HepG2 (cell line): ENCODE data around the gene ACE. TPM values are rescaled to one million over a fixed set of nuclear protein-coding genes. Genes with fewer than 3 reads are reported as not detected.

Experiments used
- AGO2 ChIP-seq: fragments of 200-400 bp; formaldehyde crosslinking; optimal IDR thresholded peaks from 2 replicates; pipeline ENCODE3; 2017; ENCODE audit warnings: mild to moderate bottlenecking, low read depth, low read length, moderate library complexity
- CTCF ChIP-seq: sonication (generic); formaldehyde crosslinking; IDR thresholded peaks from 2 replicates; pipeline ENCODE4 v1.5.0; 2020; ENCODE audit warnings: mild to moderate bottlenecking, missing genetic modification reagents, moderate library complexity
- E2F1 ChIP-seq: sonication (generic); formaldehyde crosslinking; IDR thresholded peaks from 2 replicates; pipeline ENCODE4 v1.5.0; 2020; ENCODE audit warnings: missing genetic modification reagents
- HBP1 ChIP-seq: IDR thresholded peaks from 2 replicates; pipeline ENCODE4 v1.6.1; 2016; ENCODE audit warnings: low read depth, control low read depth
- HNRNPL ChIP-seq: fragments of 200-400 bp; formaldehyde crosslinking; IDR thresholded peaks from 2 replicates; pipeline ENCODE4 v1.6.1; 2017; ENCODE audit warnings: mild to moderate bottlenecking, low read depth, low read length
- JDP2 ChIP-seq: sonication (generic); formaldehyde crosslinking; IDR thresholded peaks from 2 replicates; pipeline ENCODE4 v1.8.1; 2022; ENCODE audit warnings: missing genetic modification reagents, borderline replicate concordance
- KAT7 ChIP-seq: IDR thresholded peaks from 2 replicates; pipeline ENCODE4 v1.6.1; 2018; ENCODE audit warnings: borderline replicate concordance, missing compliant biosample characterization
- MIER3 ChIP-seq: IDR thresholded peaks from 2 replicates; pipeline ENCODE4 v1.6.1; 2016; ENCODE audit warnings: missing compliant biosample characterization, borderline replicate concordance
- NONO ChIP-seq, 2 experiments: fragments of 450-650 bp in 1 of 2; sonication (generic) in 1 of 2; formaldehyde crosslinking in 1 of 2; IDR thresholded peaks in 1 of 2; conservative IDR thresholded peaks in 1 of 2; 2 replicates each; pipeline versions ENCODE4 v1.6.1 to v1.8.0; 2017 to 2022; ENCODE audit warnings: mild to moderate bottlenecking in 1 of 2, missing genetic modification reagents in 1 of 2, moderate library complexity in 1 of 2
- RXRA ChIP-seq: sonication (generic); formaldehyde crosslinking; IDR thresholded peaks from 2 replicates; pipeline ENCODE4 v1.5.1; 2020; ENCODE audit warnings: missing genetic modification reagents
- SOX6 ChIP-seq, 2 experiments: fragments of 450-650 bp in 1 of 2; sonication (generic) in 1 of 2; formaldehyde crosslinking in 1 of 2; IDR thresholded peaks; 2 replicates each; pipeline versions ENCODE4 v1.4.0 to v1.6.1; 2017 to 2020; ENCODE audit warnings: antibody characterized with exemption in 1 of 2, mild to moderate bottlenecking in 1 of 2, missing genetic modification reagents in 1 of 2
- STAT5B ChIP-seq: sonication (generic); formaldehyde crosslinking; IDR thresholded peaks from 2 replicates; pipeline ENCODE4 v1.4.0; 2020; ENCODE audit warnings: missing genetic modification reagents
- TCF7L2 ChIP-seq: IDR thresholded peaks from 2 replicates; pipeline ENCODE4 v1.6.1; 2011; ENCODE audit warnings: mild to moderate bottlenecking, low read depth, low read length, moderate library complexity
- ZIK1 ChIP-seq: sonication (generic); formaldehyde crosslinking; IDR thresholded peaks from 2 replicates; pipeline ENCODE4 v1.5.0; 2020; ENCODE audit warnings: mild to moderate bottlenecking, low read depth, missing genetic modification reagents, borderline replicate concordance
- ZNF124 ChIP-seq: sonication (generic); formaldehyde crosslinking; IDR thresholded peaks from 2 replicates; pipeline ENCODE4 v1.4.0; 2020; ENCODE audit warnings: missing genetic modification reagents
- ZNF264 ChIP-seq: sonication (generic); formaldehyde crosslinking; IDR thresholded peaks from 2 replicates; pipeline ENCODE4 v1.4.0; 2020; ENCODE audit warnings: missing genetic modification reagents
- ZNF501 ChIP-seq: sonication (generic); formaldehyde crosslinking; IDR thresholded peaks from 2 replicates; pipeline ENCODE4 v1.5.1; 2020; ENCODE audit warnings: mild to moderate bottlenecking, moderate library complexity, missing genetic modification reagents
- ZNF572 ChIP-seq: sonication (generic); formaldehyde crosslinking; IDR thresholded peaks from 2 replicates; pipeline ENCODE4 v1.5.1; 2020; ENCODE audit warnings: mild to moderate bottlenecking, missing genetic modification reagents
- polyA plus RNA-seq, 8 experiments: library from polyadenylated mRNA; depleted of rRNA in 3 of 8; stranded (reverse) in 7 of 8; unstranded in 1 of 8; fragments of >200 nt; fragmentation: Illumina TruSeq in 4 of 8; extraction: Trizol in 4 of 8; gene quantifications; 2 replicates each; pipeline versions ENCODE4 v1.2.1 to v1.2.3, GENCODE V29; 2011 to 2016; ENCODE audit warnings: low read depth in 4 of 8, missing spikeins in 1 of 8, mixed read lengths in 1 of 8; ENCODE audit not compliant: insufficient read depth in 1 of 8
- total RNA-seq, 5 experiments: library from RNA; depleted of rRNA; stranded (reverse); fragments of >200 nt; fragmentation: Illumina TruSeq; extraction: Trizol; gene quantifications; 2 replicates each; pipeline ENCODE4 v1.2.3, GENCODE V29; 2016; ENCODE audit warnings: low read depth in 1 of 5

ACE gene
- total and polyA plus RNA-seq, 2 of the 13 experiments (the other 11 are each of a cell fraction or from before 2014, with no cell fraction given): 0.08 to 0.13 TPM

- TF ChIP-seq AGO2 (no peak), MIER3 (no peak), E2F1 (CRISPR knock-in tag) (no peak), TCF7L2 (no peak), RXRA (CRISPR knock-in tag) (0 out of 2 replicates have a peak, but pooled peaks have one; percentile 23), HNRNPL (0 out of 2 replicates have a peak, but pooled peaks have one; percentile 65), ZNF264 (CRISPR knock-in tag) (no peak), NONO (IDR thresholded peaks at IDR 0.05) (no peak), NONO (CRISPR knock-in tag; conservative IDR thresholded peaks at IDR 0.05) (no peak), ZNF501 (CRISPR knock-in tag) (peak; percentile 33; the same call in 1 of the 2 replicates), ZNF124 (no peak), HBP1 (0 out of 2 replicates have a peak, but pooled peaks have one; percentile 22), CTCF (CRISPR knock-in tag) (peak; percentile 81), STAT5B (CRISPR knock-in tag) (no peak), KAT7 (CRISPR knock-in tag) (no peak), JDP2 (CRISPR knock-in tag) (no peak), SOX6 (IDR thresholded peaks at IDR 0.05) (no peak), SOX6 (CRISPR knock-in tag; IDR thresholded peaks at IDR 0.05) (peak; percentile 29; the same call in 1 of the 2 replicates), ZIK1 (CRISPR knock-in tag) (0 out of 2 replicates have a peak, but pooled peaks have one; percentile 7), ZNF572 (CRISPR knock-in tag) (0 out of 2 replicates have a peak, but pooled peaks have one; percentile 60)
- TF ChIP-seq, all 625 proteins: peak for 40
Measured at GRCh38 chr17:63497708-63498483, 21.0 kb downstream of the ACE start (continued).
